G401 (cell line): Measurements from ENCODE around the gene FOXQ1. TPM values are rescaled to one million over a fixed set of nuclear protein-coding genes. Genes with fewer than 3 reads are reported as not detected.
A peak's percentile ranks its signal among the peaks of the same experiment; 100 is the strongest.

Experiments used
- DNase-seq: peaks from one replicate; pipeline ENCODE4 v3.0.0-alpha.2; 2015; ENCODE audit warnings: low spot score
- in situ Hi-C: cut with HindIII; loops from 2 replicates; pipeline ENCODE4 v1.10.0; 2016; ENCODE audit warnings: low sequenced_read_pairs, mixed read lengths
- total RNA-seq: library from RNA; depleted of rRNA; stranded (reverse); fragments of >200 nt; shearing (Covaris generic); gene quantifications from 2 replicates; pipeline ENCODE4 v1.2.3, GENCODE V29; 2014; rRNA removed

Gene FOXQ1, protein sequence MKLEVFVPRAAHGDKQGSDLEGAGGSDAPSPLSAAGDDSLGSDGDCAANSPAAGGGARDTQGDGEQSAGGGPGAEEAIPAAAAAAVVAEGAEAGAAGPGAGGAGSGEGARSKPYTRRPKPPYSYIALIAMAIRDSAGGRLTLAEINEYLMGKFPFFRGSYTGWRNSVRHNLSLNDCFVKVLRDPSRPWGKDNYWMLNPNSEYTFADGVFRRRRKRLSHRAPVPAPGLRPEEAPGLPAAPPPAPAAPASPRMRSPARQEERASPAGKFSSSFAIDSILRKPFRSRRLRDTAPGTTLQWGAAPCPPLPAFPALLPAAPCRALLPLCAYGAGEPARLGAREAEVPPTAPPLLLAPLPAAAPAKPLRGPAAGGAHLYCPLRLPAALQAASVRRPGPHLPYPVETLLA
- not detected in 2 replicates for total RNA-seq

DNA sequence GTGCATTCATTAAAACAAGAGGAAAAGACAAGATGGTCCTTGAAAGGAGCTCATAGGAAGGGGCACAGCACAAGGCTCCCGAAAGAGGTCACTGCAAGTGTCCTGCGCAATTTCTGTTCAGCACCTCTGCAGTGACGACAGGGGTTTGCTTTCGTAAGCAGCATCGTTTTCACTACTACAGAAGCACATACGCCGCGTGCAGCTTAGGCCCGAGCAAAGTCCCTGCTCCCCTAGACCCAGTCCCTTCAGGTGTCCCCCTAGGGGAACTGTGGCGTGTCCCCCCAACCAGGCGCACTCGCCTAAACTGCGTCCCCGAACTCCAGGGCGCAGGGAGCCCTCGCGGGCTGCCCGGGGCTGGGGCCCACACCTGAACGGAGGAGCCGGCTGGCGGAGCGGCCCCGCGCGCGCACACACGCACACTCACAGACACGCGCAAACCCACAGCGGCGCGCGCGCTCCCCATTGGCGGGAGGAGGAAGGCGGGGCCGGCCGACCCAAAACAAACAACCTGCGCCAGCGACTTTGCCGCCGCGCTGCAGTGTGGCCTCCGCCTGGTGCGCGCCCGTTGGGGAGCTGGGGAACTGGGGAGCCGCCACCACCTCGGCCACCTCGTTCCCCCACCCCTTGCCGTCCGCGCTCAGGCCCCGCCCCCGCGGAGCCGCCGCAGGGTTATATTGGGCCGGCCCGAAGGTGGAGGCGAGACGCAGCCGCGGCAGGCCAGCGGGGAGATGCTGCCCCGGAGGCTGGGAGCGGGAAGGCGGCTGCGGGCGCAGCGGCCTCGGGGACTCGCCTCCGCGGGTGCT, at the start of gene FOXQ1:
Gene FOXQ1, plus strand, starts transcription at position 699 of the 803 bp plus-strand sequence. CDS start 607 bp downstream, outside the sequence.
- in situ Hi-C loops = no loop called here
- peak; percentile 47 for DNase-seq

- in situ Hi-C loops = no loop called here
- DNase-seq = no peak
These were observed 49.2 kb upstream of the FOXQ1 start for GRCh38 chr6:1262704-1263038.

DNA sequence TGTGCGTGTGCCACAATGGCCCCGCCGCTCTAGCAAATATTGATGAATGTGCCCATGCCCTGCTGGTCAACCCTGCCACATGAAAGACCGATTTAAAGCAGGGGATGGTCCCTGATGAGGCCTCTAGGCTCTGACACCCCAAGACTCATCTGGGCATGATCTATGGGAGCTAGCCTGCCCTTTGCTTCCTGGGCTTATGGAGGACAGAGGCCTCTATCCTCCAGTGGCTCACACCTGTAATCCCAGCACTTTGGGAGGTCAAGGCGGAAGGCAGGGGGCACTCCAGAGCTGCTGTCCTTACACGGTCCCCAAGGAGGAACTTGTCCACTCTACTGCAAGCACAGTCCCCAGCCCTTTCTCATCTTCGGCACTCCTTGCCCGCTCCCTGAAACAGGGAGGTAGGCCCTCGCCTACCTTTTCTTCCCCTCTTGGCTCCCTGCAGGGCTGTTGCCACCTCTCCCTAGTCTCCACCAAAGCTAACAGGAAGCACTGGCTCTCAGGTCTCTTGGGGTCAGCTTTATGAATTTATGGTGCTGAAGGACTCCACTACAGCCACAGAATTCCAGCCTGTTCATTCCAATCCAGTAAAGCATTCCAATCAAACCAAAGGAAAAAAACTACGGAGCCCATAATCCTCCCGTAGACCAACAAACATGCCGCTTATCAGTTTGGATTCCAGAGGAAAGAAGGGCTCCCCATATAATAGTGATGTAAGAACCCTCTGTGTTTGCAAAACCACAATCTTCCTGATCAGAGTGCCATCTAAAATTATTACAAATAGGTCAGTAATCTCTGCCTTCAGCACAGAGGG, 48.7 kb upstream of the FOXQ1 start:
- in situ Hi-C loops = no loop called here
- DNase-seq = no peak

DNA sequence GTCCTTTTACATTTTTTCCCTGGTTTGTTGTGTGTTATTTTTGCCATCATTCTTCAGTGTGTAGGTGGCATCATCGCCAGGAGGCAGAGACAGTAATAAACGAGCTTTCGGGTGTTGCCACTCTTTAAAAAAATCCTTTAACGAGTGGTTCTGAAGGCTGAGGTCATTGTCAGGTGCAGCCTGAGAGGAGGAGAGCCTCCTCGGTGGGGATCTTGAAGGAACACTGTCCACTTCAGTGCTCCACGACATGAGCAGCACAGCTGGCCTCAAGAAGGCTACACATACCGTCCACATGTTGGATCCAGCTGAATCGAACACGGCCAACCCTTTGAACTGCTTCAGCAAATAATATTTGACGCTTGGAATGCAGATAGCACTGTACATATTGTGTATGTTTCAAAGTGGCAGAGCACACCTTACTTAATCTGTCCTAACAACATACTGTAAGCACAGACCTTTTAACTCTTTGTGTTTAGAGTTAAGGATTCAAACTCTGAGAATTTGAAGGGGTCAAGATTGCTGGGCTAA, 48.0 kb upstream of the FOXQ1 start:
- in situ Hi-C loops = no loop called here
- no peak for DNase-seq

DNA sequence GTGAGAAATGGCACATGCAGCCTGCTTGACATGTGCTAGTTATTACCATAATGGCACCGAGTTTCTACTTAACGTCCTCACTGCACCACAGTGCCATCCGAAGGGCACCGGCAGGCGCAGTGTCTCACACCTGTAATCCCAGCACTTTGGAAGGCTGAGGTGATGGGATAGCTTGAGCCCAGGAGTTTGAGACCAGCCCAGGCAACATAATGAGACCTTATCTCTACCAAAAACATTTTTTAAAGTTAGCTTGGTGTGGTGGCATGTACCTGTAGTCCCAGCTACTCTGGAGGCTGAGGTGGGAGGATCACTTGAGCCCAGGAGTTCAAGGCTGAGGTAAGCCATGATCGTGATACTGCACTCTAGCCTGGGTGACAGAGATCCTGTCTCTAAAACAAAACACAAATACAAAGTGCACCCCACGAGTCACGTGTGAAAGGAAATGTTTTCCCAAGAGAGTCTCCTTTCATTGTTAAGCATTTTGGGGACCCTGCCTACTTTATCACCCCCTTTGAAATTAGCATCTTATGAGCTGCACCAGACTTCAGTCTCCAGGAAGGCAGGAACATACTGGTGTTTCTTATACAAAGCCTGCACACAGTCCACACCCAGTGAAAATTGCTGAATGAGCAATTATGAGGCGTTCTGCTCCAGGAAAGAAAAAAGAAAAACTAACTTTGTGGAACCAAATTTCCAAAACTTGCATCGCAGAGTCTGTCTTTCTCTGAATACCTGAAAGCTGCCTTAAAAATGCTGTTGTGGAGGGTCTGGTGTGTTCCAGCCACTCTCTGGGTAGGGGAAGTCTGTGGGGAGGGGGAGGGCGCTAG, 47.1 kb upstream of the FOXQ1 start:
- DNase-seq = no peak
- in situ Hi-C loops = no loop called here

- in situ Hi-C loops = no loop called here
- no peak for DNase-seq
These were observed 45.2 kb upstream of the FOXQ1 start for GRCh38 chr6:1266686-1267056.

DNA sequence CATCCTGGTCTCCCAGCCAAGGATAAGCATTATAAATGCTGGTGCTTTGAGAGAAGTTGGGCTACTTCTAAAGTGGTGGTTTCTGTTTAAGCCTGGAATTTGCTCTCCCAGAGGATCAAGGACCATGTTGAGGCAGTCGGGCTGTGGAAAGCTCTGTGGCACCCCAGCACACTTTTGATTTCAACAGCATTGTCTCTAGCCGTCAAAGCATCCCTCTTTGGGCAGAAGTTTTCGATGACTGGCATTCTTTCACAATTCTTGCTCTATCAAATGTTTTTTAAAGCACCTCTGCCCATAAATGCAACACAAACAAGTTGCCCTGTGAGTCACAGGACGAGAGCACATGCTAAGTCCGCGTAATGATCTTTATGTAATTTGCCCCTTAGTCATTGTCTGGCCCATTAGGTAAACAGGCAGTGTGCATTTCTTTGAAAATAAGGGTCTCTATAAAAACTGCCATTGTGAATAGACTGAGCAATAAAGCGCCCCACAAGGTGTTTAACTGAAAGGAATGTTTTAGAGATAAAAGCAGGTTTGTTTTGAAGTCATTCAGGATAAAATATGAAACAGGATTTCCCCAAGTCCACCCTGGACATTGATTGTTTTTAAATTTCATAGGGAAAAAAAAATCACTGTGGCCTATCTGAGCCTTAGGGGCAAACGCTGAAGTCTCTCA, 44.7 kb upstream of the FOXQ1 start:
- in situ Hi-C loops = no loop called here
- DNase-seq = no peak

- no peak for DNase-seq
- in situ Hi-C loops = no loop called here
These were observed 43.8 kb upstream of the FOXQ1 start for GRCh38 chr6:1267790-1268762.

GRCh38 chr6:1271071-1271763, 40.7 kb upstream of the FOXQ1 start:
- in situ Hi-C loops = no loop called here
- DNase-seq = no peak

- in situ Hi-C loops = no loop called here
- DNase-seq = no peak
These were observed 33.7 kb upstream of the FOXQ1 start for GRCh38 chr6:1278061-1278720.

- in situ Hi-C loops = no loop called here
- no peak for DNase-seq
These were observed 32.8 kb upstream of the FOXQ1 start for GRCh38 chr6:1279065-1279464.

DNA sequence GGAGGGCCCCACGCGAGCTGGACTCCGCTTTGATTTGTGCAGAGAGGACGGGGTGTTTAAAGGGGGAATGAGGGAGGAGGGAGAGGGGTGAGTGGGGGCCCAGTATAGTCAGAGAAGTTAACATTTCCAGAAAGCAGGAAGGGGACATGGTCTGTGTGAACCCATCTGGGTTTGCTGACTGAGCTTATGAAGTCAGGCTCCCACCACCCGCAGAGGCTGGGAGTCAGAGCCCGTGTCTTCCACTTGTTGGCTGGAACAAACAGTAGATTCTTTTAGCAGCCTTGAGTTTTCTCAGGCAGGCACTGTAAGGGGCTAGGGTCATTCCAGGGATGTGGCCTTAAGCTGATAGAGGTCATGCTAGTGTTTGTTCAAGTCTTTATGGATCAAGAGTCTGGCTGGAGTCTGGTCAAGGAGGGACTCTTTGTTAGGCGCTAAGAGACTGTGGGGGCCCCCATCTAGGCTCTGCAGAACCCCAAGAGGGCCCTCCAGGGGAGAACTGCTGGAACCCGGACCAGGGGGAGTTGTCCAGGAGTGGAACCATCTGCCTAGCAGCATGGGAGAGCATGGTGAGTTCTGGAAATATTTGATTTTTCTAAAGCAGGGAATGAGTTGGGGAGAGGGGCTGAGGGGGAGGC, 31.1 kb upstream of the FOXQ1 start:
- no peak for DNase-seq
- in situ Hi-C loops = no loop called here

DNA sequence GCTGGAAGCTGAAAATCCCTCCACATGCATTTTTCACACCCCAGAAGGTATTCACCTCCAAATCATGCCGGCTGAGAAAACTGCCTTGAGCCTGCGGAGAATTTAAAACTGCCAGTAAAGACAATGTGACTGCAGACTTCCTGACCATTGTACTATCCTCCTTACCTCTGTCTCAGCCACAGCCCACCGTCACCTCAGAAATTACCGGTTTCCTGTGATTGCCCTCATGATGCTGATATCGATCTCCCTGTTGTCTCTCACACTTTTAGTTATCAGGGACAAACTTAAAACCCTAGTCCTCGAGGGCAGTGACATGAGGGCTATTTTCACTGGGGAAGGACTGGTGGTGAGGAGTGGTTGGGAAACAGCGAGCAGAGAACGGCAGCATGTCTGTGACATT, 30.2 kb upstream of the FOXQ1 start:
- in situ Hi-C loops = no loop called here
- DNase-seq = no peak

GRCh38 chr6:1283501-1283900, 28.4 kb upstream of the FOXQ1 start:
- in situ Hi-C loops = no loop called here
- no peak for DNase-seq

- in situ Hi-C loops = no loop called here
- DNase-seq = peak; percentile 30
These were observed 26.3 kb upstream of the FOXQ1 start for GRCh38 chr6:1285556-1285955.

- DNase-seq = no peak
- in situ Hi-C loops = no loop called here
These were observed 25.9 kb upstream of the FOXQ1 start for GRCh38 chr6:1285956-1286355.
